CD4-positive, alpha-beta T cell (primary cell): ENCODE data around the gene VENTX. TPM values are rescaled to one million over a fixed set of nuclear protein-coding genes. Genes with fewer than 3 reads are reported as not detected.
"Not testable (repeated sequence)": the region's sequence is repeated elsewhere in the genome, so short reads cannot be mapped to it uniquely, and the experiment has no call there.

Source experiments
- ATAC-seq: fragments of 200-7000 bp; cut with Tn5 transposase; one replicate; pipeline ENCODE4 v1.10.0; 2022; ENCODE audit warnings: mild to moderate bottlenecking; ENCODE audit not compliant: poor library complexity
- CTCF ChIA-PET: fragments of 350-600 bp; sonication (Branson Sonifier 250); formaldehyde crosslinking; loops from one replicate; lab custom pipeline; 2021; ENCODE audit warnings: antibody characterized with exemption, inconsistent platforms; lab: Charles Lee
- POLR2A ChIA-PET: fragments of 350-600 bp; sonication (Branson Sonifier 250); formaldehyde crosslinking; loops from one replicate; lab custom pipeline; 2021; ENCODE audit warnings: antibody characterized with exemption, inconsistent platforms; lab: Charles Lee
- DNase-seq, 14 experiments: peaks; one replicate each; pipeline ENCODE4 v3.0.0-alpha.2; 2013 to 2020; ENCODE audit warnings: mixed read lengths in 2 of 14
- H3K27ac ChIP-seq, 2 donors: one replicate each; pipeline versions ENCODE4 v1.5.1 to v1.7.0; 2013; ENCODE audit warnings: low read length in 2 of 2, low read depth in 1 of 2, mild to moderate bottlenecking in 1 of 2
- H3K27me3 ChIP-seq, 2 experiments: 1 replicate in 1 of 2; 2 replicates in 1 of 2; pipeline versions ENCODE4 v1.6.1 to v1.7.0; 2013; ENCODE audit warnings: low read length in 2 of 2, control low read depth in 1 of 2, mild to moderate bottlenecking in 1 of 2, moderate library complexity in 1 of 2; ENCODE audit not compliant: insufficient read depth in 2 of 2, control insufficient read depth in 1 of 2
- H3K36me3 ChIP-seq: one replicate; pipeline ENCODE4 v1.6.1; 2013; ENCODE audit warnings: low read length, control low read depth; ENCODE audit not compliant: insufficient read depth
- H3K4me1 ChIP-seq: one replicate; pipeline ENCODE4 v1.6.1; 2013; ENCODE audit warnings: low read length, control low read depth; ENCODE audit not compliant: insufficient read depth
- H3K4me3 ChIP-seq: one replicate; pipeline ENCODE4 v1.5.1; 2013; ENCODE audit warnings: mild to moderate bottlenecking, low read length, moderate library complexity
- H3K9me3 ChIP-seq, 2 experiments: 1 replicate in 1 of 2; 2 replicates in 1 of 2; pipeline versions ENCODE4 v1.6.1 to v1.7.0; 2013; ENCODE audit warnings: low read length in 2 of 2, mild to moderate bottlenecking in 2 of 2, control low read depth in 1 of 2, moderate library complexity in 1 of 2; ENCODE audit not compliant: control insufficient read depth in 1 of 2, insufficient read depth in 1 of 2
- H3K27ac Mint-ChIP-seq: one replicate; pipeline ENCODE4 v1.8.0; 2020; ENCODE audit warnings: mixed read lengths
- H3K27me3 Mint-ChIP-seq: one replicate; pipeline ENCODE4 v1.8.0; 2021; ENCODE audit warnings: mixed read lengths
- H3K36me3 Mint-ChIP-seq: one replicate; pipeline ENCODE4 v1.8.0; 2021; ENCODE audit warnings: low read depth, mixed read lengths
- H3K4me1 Mint-ChIP-seq: one replicate; pipeline ENCODE4 v1.8.0; 2021; ENCODE audit warnings: low read depth, mixed read lengths
- H3K4me3 Mint-ChIP-seq: one replicate; pipeline ENCODE4 v1.8.0; 2020; ENCODE audit warnings: mild to moderate bottlenecking, mixed read lengths
- H3K9me3 Mint-ChIP-seq: one replicate; pipeline ENCODE4 v1.8.0; 2020; ENCODE audit warnings: mixed read lengths
- CTCF ChIP-seq: fragments of 200-600 bp; IDR thresholded peaks from one replicate; pipeline ENCODE4 v1.8.0; 2022; ENCODE audit warnings: antibody characterized with exemption, mild to moderate bottlenecking
- intact Hi-C, 2 experiments: fragments of 100-400 bp; cut with DNase I in 1 of 2; cut with micrococcal nuclease in 1 of 2; formaldehyde crosslinking; loops; one replicate each; pipeline versions ENCODE4 v1.15.1 to v1.9.0; 2023 to 2025; cut with DNase I, micrococcal nuclease
- total RNA-seq, 174 experiments: library from RNA in 2 of 174; stranded (reverse) in 2 of 174; gene quantifications; one replicate each; pipeline ENCODE4 v1.2.3 and lab custom pipeline; 2021 to 2026

Gene VENTX
- total RNA-seq, 2 experiments from 2014 or later = 0.11 to 0.14 TPM

- ChIA-PET CTCF (no interaction called here), POLR2A (no interaction called here)
- TF ChIP-seq CTCF = no peak
- Mint-ChIP-seq H3K36me3 (no peaks in the 10 kb centered on the region), H3K4me3 (no peak overlapping the region), H3K4me1 (no peaks in the 10 kb centered on the region), H3K27me3 (peaks cover 20% of the 10 kb centered on the region), H3K27ac (no peak overlapping the region), H3K9me3 (no peaks in the 10 kb centered on the region)
- H3K27me3 ChIP-seq = peaks cover 0 to 10% of the 10 kb centered on the region in 2 experiments
- no peaks in the 10 kb centered on the region for H3K4me1 ChIP-seq
- no peak overlapping the region for H3K4me3 ChIP-seq
- ATAC-seq (no peak), DNase-seq (no peak)
- peaks cover 0 to 10% of the 10 kb centered on the region in 2 experiments for H3K9me3 ChIP-seq
- H3K36me3 ChIP-seq = no peaks in the 10 kb centered on the region
- intact Hi-C loops = no loop called here
- no peak overlapping the region for H3K27ac ChIP-seq
Observed at GRCh38 chr10:133219782-133220181, 17.9 kb upstream of the VENTX start.

GRCh38 chr10:133221331-133221730 lies 16.3 kb upstream of the VENTX start:
- Histone ChIP-seq H3K27me3 (peaks cover 0 to 18% of the 10 kb centered on the region in 2 experiments), H3K36me3 (no peaks in the 10 kb centered on the region), H3K27ac (no peak overlapping the region), H3K4me1 (peaks cover 11% of the 10 kb centered on the region), H3K4me3 (no peak overlapping the region), H3K9me3 (peaks cover 0 to 9% of the 10 kb centered on the region in 2 experiments)
- Mint-ChIP-seq H3K4me1 (peaks cover 6% of the 10 kb centered on the region), H3K4me3 (no peak overlapping the region), H3K36me3 (no peaks in the 10 kb centered on the region), H3K27me3 (peaks cover 29% of the 10 kb centered on the region), H3K27ac (no peak overlapping the region), H3K9me3 (no peaks in the 10 kb centered on the region)
- CTCF ChIA-PET = no interaction called here
- no peak for TF ChIP-seq CTCF
- no peak for ATAC-seq
- no peak for DNase-seq
- intact Hi-C loops = no loop called here
- POLR2A ChIA-PET = no interaction called here

- H3K36me3 ChIP-seq, CTCF ChIA-PET, H3K9me3 Mint-ChIP-seq, H3K4me3 Mint-ChIP-seq, H3K27ac ChIP-seq, intact Hi-C loops, H3K36me3 Mint-ChIP-seq, H3K4me1 Mint-ChIP-seq, H3K27ac Mint-ChIP-seq, ATAC-seq, DNase-seq, POLR2A ChIA-PET, H3K4me3 ChIP-seq: not testable (repeated sequence)
- H3K4me1 ChIP-seq = peaks cover 14% of the 10 kb centered on the region
- peaks cover 4 to 22% of the 10 kb centered on the region in 2 experiments for H3K27me3 ChIP-seq
- H3K9me3 ChIP-seq = peaks cover 0 to 11% of the 10 kb centered on the region in 2 experiments
- H3K27me3 Mint-ChIP-seq = peaks cover 30% of the 10 kb centered on the region
Observed at GRCh38 chr10:133221756-133222155, 15.9 kb upstream of the VENTX start.

- Mint-ChIP-seq H3K36me3 (no peaks in the 10 kb centered on the region), H3K9me3 (no peaks in the 10 kb centered on the region), H3K27ac (no peak overlapping the region), H3K4me3 (no peak overlapping the region), H3K4me1 (peaks cover 12% of the 10 kb centered on the region), H3K27me3 (peaks cover 48% of the 10 kb centered on the region)
- Histone ChIP-seq H3K27me3 (peaks cover 18 to 33% of the 10 kb centered on the region in 2 experiments), H3K36me3 (no peaks in the 10 kb centered on the region), H3K4me3 (no peak overlapping the region), H3K4me1 (peaks cover 14% of the 10 kb centered on the region), H3K27ac (no peak overlapping the region), H3K9me3 (peaks cover 0 to 16% of the 10 kb centered on the region in 2 experiments)
- intact Hi-C loops = no loop called here
- ATAC-seq (no peak), DNase-seq (no peak)
- TF ChIP-seq CTCF = no peak
- ChIA-PET CTCF (no interaction called here), POLR2A (no interaction called here)
Observed at GRCh38 chr10:133224076-133224475, 13.6 kb upstream of the VENTX start.
